NCI-H1048 (cell line): ENCODE data around the gene CDYL.

Experiments used
- DNase-seq: peaks from one replicate; lab custom pipeline; 2025; lab: John Stamatoyannopoulos, UW

Gene CDYL

DNA sequence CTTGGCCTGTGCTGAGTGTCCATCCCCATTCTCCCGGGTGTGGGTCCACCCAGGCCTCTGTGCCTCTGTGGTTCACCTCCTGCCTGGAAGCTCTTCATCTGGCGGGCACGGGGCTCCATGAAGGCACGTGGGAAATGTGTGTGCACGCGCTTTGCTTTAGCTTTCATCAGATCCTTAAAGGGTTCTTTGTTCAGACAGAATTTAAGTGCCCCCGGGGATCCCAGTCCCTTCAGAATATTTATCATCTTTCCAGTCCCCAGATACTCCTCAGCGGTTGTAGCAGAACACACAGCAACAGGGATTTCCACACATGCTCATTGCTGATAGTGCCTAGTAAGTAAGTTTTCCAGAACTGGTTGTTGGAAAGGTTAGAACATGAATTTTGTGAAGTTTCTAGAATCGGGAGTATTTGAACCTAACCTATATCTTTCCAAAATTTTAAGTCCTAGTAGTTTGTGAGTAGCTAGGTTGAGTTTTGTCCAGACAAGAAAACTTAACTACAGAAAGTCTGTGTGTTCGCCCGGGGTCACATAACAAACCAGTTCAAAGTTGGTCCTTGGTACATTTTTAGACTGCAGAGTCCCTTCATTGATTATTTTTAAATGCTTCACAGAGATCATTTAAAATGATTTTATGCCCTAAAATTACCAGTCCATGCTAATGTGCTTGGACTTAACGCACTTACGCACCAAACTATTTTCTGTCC is 159.9 kb downstream of the CDYL start:
- DNase-seq, result no peak

DNA sequence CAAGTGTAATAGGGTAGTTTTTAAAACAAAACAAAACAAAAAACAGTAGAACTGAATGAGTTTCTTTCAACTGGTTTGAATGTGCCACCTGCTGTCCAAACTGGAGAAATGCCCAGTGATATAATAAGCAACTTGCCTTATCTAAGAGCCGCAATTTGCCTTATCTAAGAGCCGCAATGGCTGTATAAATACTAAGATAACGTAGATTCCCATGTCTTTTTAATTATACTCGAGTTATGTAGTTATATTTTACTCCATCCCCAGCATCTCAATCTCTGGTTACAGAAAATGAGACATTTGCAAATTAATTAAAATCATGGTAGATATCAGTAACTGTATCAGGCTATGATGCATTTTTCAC is 160.5 kb downstream of the CDYL start:
- no peak for DNase-seq

- no peak for DNase-seq
Observed at GRCh38 chr6:4937414-4937813, 161.2 kb downstream of the CDYL start.

DNA sequence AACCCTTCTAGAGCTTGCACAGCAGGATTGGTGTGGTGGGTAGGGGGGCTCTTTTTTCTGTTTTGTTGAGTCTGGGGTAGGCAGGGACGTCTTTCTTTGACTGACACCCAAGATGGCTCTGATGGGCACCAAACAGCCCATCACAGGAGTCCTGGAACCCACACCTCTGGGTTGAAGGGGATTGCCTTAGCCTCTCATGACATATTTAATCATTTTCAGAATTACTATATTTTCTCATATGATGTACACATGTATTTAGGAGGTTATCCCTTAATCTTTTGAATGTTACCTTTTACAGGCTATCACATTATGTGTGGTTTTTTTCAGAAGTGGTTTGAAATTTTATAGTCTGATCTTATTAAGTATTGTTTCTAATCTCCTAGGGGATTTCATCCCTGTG is 163.0 kb downstream of the CDYL start:
- no peak for DNase-seq

DNA sequence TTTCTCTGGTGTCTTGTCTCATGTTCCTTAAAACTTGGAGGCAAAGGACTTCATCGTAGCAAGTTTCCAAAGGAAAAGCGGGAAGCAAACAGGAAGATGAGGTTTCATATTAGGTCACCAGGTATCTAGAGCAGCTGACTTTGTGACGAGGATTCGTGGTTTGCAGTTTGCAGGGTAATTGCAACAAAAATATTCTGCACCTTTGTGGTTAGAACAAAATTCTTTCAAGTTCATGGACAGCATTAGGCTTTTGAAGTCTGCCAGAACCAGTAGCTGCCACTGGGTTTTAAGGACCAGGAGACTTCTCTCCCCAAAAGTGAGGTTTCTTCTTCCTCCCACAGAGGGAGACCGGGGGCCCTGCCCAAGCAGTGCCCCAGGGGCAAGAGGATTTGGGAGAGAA is 164.2 kb downstream of the CDYL start:
- DNase-seq, result no peak

DNA sequence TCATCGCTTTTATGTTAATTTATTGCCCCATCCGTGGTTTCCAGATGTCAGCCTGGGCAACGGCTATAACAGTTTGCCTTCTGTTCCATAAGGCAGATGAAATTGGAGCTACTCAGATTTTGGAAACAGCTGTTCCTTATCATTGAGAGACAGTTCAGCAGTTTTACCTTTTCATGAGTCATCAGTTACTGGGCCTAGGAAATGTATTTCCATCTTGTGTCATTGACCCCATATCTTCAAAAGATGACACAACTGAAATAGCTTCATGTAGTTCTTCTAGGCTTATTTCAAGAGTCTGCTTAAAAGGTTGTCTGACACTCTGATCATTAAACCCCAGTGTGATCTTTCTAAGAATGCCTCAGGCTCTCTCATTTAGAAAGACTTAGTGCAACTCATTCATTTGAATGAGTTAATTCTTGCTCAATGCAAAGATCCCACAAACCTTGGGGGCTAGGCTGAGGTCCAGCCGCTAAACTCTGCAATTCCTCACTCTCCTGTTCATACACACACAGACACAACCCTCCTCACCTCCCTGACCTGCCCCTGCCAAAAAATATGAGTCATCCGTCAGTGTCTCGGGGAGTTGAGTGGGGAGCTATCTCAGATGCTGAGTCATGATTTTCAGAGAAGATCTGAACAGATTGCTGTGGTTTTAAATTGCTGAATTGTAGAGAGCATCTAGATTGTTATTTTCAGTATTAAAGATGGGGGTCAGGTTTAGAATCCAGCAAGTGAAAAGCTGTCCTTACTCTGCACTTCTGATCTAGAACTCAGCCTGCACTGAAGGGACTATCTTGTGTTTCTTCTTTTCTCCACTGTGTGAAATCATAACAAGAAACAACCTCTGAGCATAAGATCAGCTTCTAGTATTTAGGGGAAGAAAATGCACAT is 165.8 kb downstream of the CDYL start:
- no peak for DNase-seq

DNA sequence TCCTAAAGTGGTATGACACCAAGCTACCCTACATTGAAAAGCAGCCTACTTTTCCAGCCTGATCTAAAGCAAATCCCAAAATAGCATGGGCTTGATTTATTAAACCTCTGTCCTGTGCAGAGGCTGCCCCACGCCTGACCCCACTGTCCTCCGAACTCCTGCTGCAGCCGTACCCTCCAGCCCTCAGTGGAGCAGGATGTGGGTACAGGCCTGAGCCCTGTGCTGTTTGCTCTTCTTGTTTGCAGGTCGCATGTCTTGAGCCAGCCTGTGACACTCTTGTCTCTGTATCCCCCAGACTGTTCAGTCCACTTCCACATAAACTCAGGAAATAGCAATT is 166.4 kb downstream of the CDYL start:
- no peak for DNase-seq

DNA sequence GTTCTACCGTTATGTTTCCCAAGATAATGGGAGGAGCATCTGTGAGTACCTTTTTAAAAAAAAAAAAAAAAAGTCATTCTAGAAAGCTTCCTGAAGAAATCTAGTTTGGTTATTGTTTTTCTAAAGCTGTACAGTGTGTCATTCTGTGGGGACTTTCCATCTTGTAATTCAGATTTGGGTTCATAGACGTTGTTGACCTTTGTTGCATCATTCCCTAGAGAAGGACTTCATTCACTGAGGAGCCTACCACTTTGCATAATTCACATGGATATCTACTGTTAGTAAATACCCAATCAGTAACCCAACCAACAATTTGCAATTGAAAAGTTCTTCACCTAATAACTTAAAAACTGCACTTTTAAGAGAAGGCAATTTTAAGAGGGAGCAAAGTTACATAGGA is 167.5 kb downstream of the CDYL start:
- no peak for DNase-seq

DNA sequence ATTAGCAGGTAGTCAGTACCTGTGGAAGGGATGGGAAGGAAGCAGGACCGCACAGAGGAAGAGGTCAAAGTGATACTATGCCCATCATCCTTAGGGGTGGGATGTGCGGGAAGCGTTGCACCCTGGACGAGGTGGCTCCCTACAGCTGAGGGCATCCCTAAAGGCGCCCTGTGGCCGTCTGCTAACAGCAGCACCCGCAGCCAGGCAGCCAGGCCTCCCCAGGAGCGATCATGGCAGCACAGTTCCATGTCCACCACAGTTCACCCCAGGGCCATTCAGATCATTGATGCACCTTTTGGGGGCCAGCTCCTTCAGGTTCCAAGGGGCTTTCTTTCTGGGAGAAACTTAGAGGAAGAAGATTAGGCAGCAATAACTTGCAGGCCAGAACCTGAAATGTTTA is 168.1 kb downstream of the CDYL start:
- DNase-seq, result no peak

- DNase-seq, result no peak
Observed at GRCh38 chr6:4946521-4946920, 170.3 kb downstream of the CDYL start.

DNA sequence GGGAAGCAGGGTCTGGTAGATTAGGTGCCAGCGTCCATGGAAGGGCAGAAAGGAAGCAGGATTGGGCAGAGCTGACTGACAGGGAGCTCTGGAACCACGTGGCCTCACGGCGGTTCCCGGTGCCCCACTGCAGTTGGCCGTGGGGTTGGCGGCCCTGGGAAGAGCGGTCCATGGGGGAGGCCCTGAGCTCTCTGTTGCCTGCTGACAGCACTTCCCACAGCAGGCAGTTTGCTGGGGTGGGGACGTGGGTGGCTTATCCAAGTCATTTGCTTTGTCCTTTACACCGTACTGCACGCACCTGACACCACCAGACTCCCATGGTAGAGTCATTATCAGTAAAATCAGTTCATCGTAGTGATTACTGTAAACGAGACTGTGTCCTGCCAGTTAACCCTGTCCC is 171.5 kb downstream of the CDYL start:
- DNase-seq, result no peak

GRCh38 chr6:4948781-4949450 is 172.7 kb downstream of the CDYL start:
- peak; percentile 50 for DNase-seq

GRCh38 chr6:4950076-4950475 is 173.9 kb downstream of the CDYL start:
- DNase-seq, result no peak

DNA sequence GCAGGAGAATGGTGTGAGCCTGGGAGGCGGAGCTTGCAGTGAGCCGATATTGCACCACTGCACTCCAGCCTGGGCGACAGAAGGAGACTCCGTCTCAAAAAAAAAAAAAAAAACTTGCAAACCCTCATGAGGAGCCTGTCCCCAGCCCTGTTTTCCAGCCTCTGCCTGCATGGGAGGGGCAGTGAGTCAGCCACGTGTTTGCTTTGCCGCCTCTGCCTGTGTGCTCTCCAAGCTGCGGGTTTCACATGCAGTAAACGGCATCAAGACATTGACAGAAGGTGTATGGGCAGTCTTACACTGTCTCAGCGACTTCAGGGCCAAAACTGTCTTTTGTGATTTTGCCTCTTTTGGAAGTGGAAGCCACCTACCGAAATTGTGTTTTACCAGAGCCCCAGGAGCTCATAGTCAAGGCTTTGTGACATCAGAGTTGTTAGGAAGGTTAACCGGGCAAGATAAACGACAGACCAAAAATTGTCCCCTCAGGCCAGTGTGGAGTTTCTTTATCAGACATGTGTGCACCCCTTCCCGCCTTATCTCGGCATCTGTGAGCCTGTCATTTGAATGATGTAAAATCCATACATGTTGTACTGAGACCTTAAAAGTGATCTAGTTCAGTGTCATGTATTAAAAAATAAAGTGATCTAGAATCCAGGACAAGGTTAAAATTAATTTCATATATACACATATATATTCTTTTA is 174.8 kb downstream of the CDYL start:
- DNase-seq, result no peak

DNA sequence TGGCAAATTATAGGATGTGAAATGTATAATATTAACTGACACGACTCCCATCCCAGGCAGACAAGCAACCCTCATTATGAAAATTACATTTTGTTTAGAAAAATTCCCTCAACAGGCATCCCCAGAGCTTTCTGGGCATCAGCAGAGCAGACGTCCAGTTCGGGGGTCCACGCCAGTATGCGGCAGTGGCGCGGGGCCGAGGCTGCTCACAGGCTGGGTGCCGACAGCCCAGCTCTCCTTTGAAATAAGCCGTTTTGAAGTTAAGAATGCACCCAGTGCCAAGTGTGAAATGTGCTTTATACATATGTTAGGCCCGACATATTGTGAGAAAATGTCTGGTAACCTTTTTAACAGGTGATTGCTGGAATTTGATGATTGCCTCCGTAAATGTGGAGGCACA is 177.2 kb downstream of the CDYL start:
- no peak for DNase-seq

- DNase-seq, result no peak
Observed at GRCh38 chr6:4956625-4957024, 180.4 kb downstream of the CDYL start.

- no peak for DNase-seq
Observed at GRCh38 chr6:4957521-4958231, 181.5 kb downstream of the CDYL start.

DNA sequence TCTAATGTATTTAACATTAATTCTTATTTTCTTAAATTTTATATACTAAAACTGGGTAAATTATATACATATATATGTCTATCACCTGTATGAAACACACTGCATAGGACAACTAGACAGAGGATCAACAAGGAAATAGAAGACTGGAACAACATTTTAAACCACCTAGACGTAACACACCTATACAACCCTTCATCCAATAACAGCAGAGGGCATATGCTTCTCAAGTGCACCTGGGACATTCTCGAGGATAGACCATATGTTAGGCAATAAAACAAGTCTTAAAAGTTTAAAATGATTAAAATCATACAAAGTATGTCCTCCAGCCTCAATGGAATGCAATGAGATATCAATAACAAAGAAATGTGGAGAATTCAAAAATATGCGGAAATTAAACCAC is 182.4 kb downstream of the CDYL start:
- DNase-seq, result no peak

DNA sequence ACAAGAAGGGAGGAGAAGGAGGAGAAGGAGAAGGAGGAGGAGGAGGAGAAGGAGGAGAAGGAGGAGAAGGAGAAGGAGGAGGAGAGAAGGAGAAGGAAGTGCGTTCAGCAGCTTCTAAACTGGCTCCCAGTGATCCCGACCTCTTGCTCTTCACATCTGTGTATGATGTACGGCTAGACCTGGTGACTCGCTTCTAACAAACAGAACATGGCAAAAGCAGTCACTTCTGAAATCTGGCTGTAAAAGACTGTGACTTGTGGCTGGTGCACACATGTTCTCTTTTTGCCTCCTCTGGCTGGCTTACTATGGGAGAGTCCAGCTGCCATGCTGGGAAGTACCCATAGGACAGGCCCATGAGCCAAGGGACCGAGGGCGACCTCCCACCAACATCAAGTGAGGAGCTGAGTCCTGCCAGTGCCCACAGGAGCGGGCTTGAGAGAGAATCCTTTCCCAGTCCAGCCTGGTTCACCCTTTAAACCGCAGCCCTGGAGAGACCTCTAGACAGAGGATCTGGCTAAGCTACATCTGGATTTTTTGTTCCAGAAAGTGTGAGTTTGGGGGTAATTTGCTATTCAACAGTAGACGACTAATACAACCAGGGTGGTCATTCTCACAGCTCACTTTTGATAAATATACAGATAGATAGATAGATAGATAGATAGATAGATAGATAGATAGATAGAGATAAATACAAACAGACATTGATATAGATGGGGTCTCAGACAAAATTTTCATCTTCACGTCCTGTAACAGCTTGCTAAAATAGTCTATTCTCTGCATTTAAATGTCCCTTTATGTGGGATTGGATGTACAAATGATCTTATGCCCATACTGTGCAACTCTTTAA is 185.3 kb downstream of the CDYL start:
- DNase-seq, result no peak

DNA sequence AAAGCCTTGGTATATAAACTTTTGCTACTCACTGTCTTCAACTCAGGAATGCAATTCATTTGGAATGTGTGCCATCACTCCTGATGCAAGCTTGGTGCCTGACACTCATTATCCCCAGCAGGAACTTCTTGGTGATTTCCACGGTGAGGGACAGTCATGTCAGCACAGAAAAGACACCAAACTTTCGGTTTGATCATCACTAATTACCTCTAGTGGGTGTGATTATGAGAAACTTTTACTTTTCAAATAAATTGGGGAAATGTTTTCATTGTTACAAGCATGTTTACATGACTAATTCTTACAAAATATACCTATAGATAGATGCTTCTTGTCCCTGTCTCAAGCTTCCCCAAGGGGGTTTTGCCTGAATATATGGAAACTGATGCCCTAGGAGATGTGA is 186.7 kb downstream of the CDYL start:
- DNase-seq, result no peak
